GM19351 (cell line): ENCODE data around the gene MCHR1.

Experiments used
- ATAC-seq: cut with Tn5 transposase; IDR thresholded peaks from one replicate; pipeline ENCODE4 v1.9.1; 2021; ENCODE audit warnings: mild to moderate bottlenecking, moderate library complexity; ENCODE audit not compliant: unreplicated experiment

Gene MCHR1

GRCh38 chr22:40679249-40679963 lies at the start of gene MCHR1:
MCHR1 (plus strand) TSS chr22:40679484; CDS start chr22:40679653, 169 bp downstream.
- ATAC-seq = no peak

- no peak for ATAC-seq
Observed at GRCh38 chr22:40631925-40632324, 47.4 kb upstream of the MCHR1 start.

GRCh38 chr22:40633036-40633435 lies 46.2 kb upstream of the MCHR1 start:
- no peak for ATAC-seq

- no peak for ATAC-seq
Observed at GRCh38 chr22:40634119-40634903, 45.0 kb upstream of the MCHR1 start.

GRCh38 chr22:40635043-40635939 lies 44.0 kb upstream of the MCHR1 start:
- ATAC-seq = no peak

- ATAC-seq = peak; percentile 12
Observed at GRCh38 chr22:40635940-40636379, 43.3 kb upstream of the MCHR1 start.

- ATAC-seq = peak; percentile 88
Observed at GRCh38 chr22:40636380-40637182, 42.7 kb upstream of the MCHR1 start, which contains the start of gene MRTFA. MRTFA (minus strand) TSS chr22:40636719.

- no peak for ATAC-seq
Observed at GRCh38 chr22:40637183-40638150, 41.8 kb upstream of the MCHR1 start.

GRCh38 chr22:40638261-40638660 lies 41.0 kb upstream of the MCHR1 start:
- ATAC-seq = no peak

- ATAC-seq = no peak
Observed at GRCh38 chr22:40641269-40641668, 38.0 kb upstream of the MCHR1 start.

GRCh38 chr22:40642316-40642715 lies 37.0 kb upstream of the MCHR1 start:
- ATAC-seq = no peak

- ATAC-seq = no peak
Observed at GRCh38 chr22:40645579-40646197, 33.6 kb upstream of the MCHR1 start.

- ATAC-seq = no peak
Observed at GRCh38 chr22:40648386-40648785, 30.9 kb upstream of the MCHR1 start.

GRCh38 chr22:40651057-40651456 lies 28.2 kb upstream of the MCHR1 start:
- ATAC-seq = no peak

GRCh38 chr22:40651563-40652501 lies 27.5 kb upstream of the MCHR1 start:
- peak; percentile 77 for ATAC-seq

GRCh38 chr22:40653361-40653760 lies 25.9 kb upstream of the MCHR1 start:
- ATAC-seq = no peak

GRCh38 chr22:40654522-40655167 lies 24.6 kb upstream of the MCHR1 start:
- ATAC-seq = no peak
